Stomach smooth muscle (tissue), 2 donors: Measurements from ENCODE around the gene AHSP.
"Not testable (repeated sequence)": the region's sequence is repeated elsewhere in the genome, so short reads cannot be mapped to it uniquely, and the experiment has no call there.

Experiments used
- H3K27ac ChIP-seq: one replicate; pipeline ENCODE4 v1.7.0; 2013; ENCODE audit warnings: mild to moderate bottlenecking, low read length, inconsistent platforms
- H3K27me3 ChIP-seq, 2 donors: one replicate each; pipeline ENCODE4 v1.7.0; 2013; ENCODE audit warnings: low read length in 2 of 2; ENCODE audit not compliant: insufficient read depth in 2 of 2, control insufficient read depth in 1 of 2
- H3K36me3 ChIP-seq, 2 donors: one replicate each; pipeline ENCODE4 v1.7.0; 2013; ENCODE audit warnings: low read length in 2 of 2; ENCODE audit not compliant: control insufficient read depth in 2 of 2, insufficient read depth in 2 of 2
- H3K4me1 ChIP-seq: one replicate; pipeline ENCODE4 v1.7.0; 2013; ENCODE audit warnings: low read length; ENCODE audit not compliant: control insufficient read depth, insufficient read depth
- H3K4me3 ChIP-seq, 2 donors: one replicate each; pipeline ENCODE4 v1.7.0; 2013; ENCODE audit warnings: low read length in 2 of 2
- H3K9ac ChIP-seq, 2 donors: one replicate each; pipeline ENCODE4 v1.7.0; 2013; ENCODE audit warnings: low read length in 2 of 2, mild to moderate bottlenecking in 1 of 2
- H3K9me3 ChIP-seq, 2 donors: one replicate each; pipeline ENCODE4 v1.7.0; 2013; ENCODE audit warnings: low read length in 2 of 2; ENCODE audit not compliant: control insufficient read depth in 2 of 2
- donor health status: healthy.
- donor health status: Pancreatic carcinoma.

Gene AHSP

GRCh38 chr16:31501226-31501965, 26.3 kb upstream of the AHSP start:
- H3K4me1 ChIP-seq: no peaks in the 10 kb centered on the region
- H3K4me3 ChIP-seq: no peak overlapping the region
- H3K36me3 ChIP-seq: peaks cover 31 to 41% of the 10 kb centered on the region in 2 donors
- no peak overlapping the region for H3K9ac ChIP-seq
- H3K27ac ChIP-seq: no peak overlapping the region
- H3K9me3 ChIP-seq: no peaks in the 10 kb centered on the region
- no peaks in the 10 kb centered on the region for H3K27me3 ChIP-seq

- Histone ChIP-seq H3K9ac (no peak overlapping the region), H3K27me3 (no peaks in the 10 kb centered on the region), H3K4me3 (no peak overlapping the region), H3K9me3 (no peaks in the 10 kb centered on the region), H3K27ac (no peak overlapping the region), H3K36me3 (peaks cover 31 to 35% of the 10 kb centered on the region in 2 donors), H3K4me1 (peaks cover 5% of the 10 kb centered on the region)
Observed at GRCh38 chr16:31501966-31502348, 25.7 kb upstream of the AHSP start.

GRCh38 chr16:31502981-31503380, 24.7 kb upstream of the AHSP start:
- H3K36me3 ChIP-seq: peaks cover 25 to 26% of the 10 kb centered on the region in 2 donors
- H3K4me1 ChIP-seq: peaks cover 13% of the 10 kb centered on the region
- H3K4me3 ChIP-seq: no peak overlapping the region
- no peaks in the 10 kb centered on the region for H3K27me3 ChIP-seq
- H3K27ac ChIP-seq: no peak overlapping the region
- H3K9me3 ChIP-seq: no peaks in the 10 kb centered on the region
- no peak overlapping the region for H3K9ac ChIP-seq

- H3K27me3 ChIP-seq, H3K9ac ChIP-seq, H3K27ac ChIP-seq, H3K9me3 ChIP-seq, H3K4me3 ChIP-seq: not testable (repeated sequence)
- peaks cover 13% of the 10 kb centered on the region for H3K4me1 ChIP-seq
- H3K36me3 ChIP-seq: peaks cover 19 to 20% of the 10 kb centered on the region in 2 donors
Observed at GRCh38 chr16:31503555-31503954, 24.1 kb upstream of the AHSP start.

- Histone ChIP-seq H3K27ac (no peak overlapping the region), H3K4me3 (no peak overlapping the region), H3K9ac (no peak overlapping the region), H3K36me3 (peaks cover 13 to 14% of the 10 kb centered on the region in 2 donors), H3K9me3 (no peaks in the 10 kb centered on the region), H3K4me1 (peaks cover 13% of the 10 kb centered on the region), H3K27me3 (no peaks in the 10 kb centered on the region)
Observed at GRCh38 chr16:31504159-31504558, 23.5 kb upstream of the AHSP start.

GRCh38 chr16:31505483-31505882, 22.2 kb upstream of the AHSP start:
- H3K4me1 ChIP-seq: peaks cover 19% of the 10 kb centered on the region
- H3K9me3 ChIP-seq: no peaks in the 10 kb centered on the region
- H3K4me3 ChIP-seq: no peak overlapping the region
- H3K27ac ChIP-seq: no peak overlapping the region
- H3K36me3 ChIP-seq: peaks cover 3 to 5% of the 10 kb centered on the region in 2 donors
- H3K27me3 ChIP-seq: no peaks in the 10 kb centered on the region
- no peak overlapping the region for H3K9ac ChIP-seq

- Histone ChIP-seq H3K4me1 (peaks cover 19% of the 10 kb centered on the region), H3K27ac (peak overlapping the region; percentile 95), H3K4me3 (peak overlapping the region; percentile 88 to 96), H3K27me3 (no peaks in the 10 kb centered on the region), H3K36me3 (peaks cover 2 to 5% of the 10 kb centered on the region in 2 donors), H3K9ac (peak overlapping the region; percentile 98 to 99), H3K9me3 (no peaks in the 10 kb centered on the region)
Observed at GRCh38 chr16:31507617-31507928, 20.1 kb upstream of the AHSP start.

GRCh38 chr16:31507929-31508705, 19.6 kb upstream of the AHSP start, which contains the start of gene RUSF1:
TSS of gene RUSF1 (minus strand) at chr16:31508391. CDS start at chr16:31508373, 18 bp downstream.
- H3K9ac ChIP-seq: peak within 1 kb of the TSS; percentile 98 to 99
- H3K27me3 ChIP-seq: no peaks in the 10 kb centered on the region

GRCh38 chr16:31508706-31509195, 18.9 kb upstream of the AHSP start:
- Histone ChIP-seq H3K9ac (peak overlapping the region; percentile 98 to 99), H3K27me3 (no peaks in the 10 kb centered on the region), H3K9me3 (no peaks in the 10 kb centered on the region), H3K27ac (peak overlapping the region; percentile 95), H3K4me3 (peak overlapping the region; percentile 88 to 96), H3K36me3 (peaks cover 2 to 5% of the 10 kb centered on the region in 2 donors), H3K4me1 (peaks cover 19% of the 10 kb centered on the region)

More at GRCh38 chr16:31507929-31508705, 19.6 kb upstream of the AHSP start, which contains the start of gene RUSF1:
- Histone ChIP-seq H3K36me3 (peaks cover 2 to 5% of the 10 kb centered on the region in 2 donors), H3K4me1 (peaks cover 19% of the 10 kb centered on the region), H3K4me3 (peak within 1 kb of the TSS; percentile 88 to 96), H3K27ac (peak within 1 kb of the TSS; percentile 95), H3K9me3 (no peaks in the 10 kb centered on the region)

GRCh38 chr16:31513126-31513525, 14.6 kb upstream of the AHSP start:
- H3K9ac ChIP-seq: no peak overlapping the region
- no peaks in the 10 kb centered on the region for H3K36me3 ChIP-seq
- no peak overlapping the region for H3K4me3 ChIP-seq
- H3K9me3 ChIP-seq: no peaks in the 10 kb centered on the region
- no peak overlapping the region for H3K27ac ChIP-seq
- H3K4me1 ChIP-seq: peaks cover 6% of the 10 kb centered on the region
- no peaks in the 10 kb centered on the region for H3K27me3 ChIP-seq
